Measurements from ENCODE around the gene LRWD1.

The LRWD1 gene

DNA sequence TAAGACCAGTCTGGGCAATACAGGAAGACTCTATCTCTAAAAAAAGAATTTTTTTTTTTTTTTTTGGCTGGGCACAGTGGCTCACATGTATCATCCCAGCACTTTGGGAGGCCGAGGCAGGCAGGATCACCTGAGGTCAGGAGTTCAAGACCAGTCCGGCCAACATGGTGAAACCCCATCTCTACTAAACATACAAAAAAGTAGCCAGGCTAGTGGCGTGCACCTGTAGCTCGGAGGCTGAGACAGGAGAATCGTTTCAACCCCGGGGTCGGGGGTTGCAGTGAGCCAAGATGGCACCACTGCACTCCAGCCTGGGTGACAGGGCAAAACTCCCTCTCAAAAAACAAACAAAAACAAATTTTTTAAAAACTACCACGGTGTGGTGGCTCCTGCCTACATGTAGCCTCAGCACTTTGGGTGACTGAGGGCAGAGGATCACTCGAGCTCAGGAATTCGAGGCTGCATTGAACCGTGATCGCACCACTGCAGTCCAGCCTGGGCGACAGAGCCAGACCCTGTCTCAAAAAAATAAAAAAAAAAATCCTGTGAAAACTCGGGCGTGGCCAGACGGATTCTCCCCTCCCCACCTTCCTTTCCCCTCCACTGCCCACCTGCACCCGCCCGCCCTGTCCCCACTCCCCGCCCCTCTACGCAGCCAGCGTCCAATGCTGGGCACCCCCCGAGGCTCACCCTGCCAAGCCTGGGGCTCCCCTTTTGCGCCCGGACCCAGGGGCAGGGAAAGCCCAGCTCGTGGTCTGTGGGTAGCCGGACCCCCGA, 32.2 kb upstream of the LRWD1 start:
- Mint-ChIP-seq H3K27ac (peak overlapping the region; percentile 74 to 93), H3K4me1 (peaks cover 79% of the 10 kb centered on the region), H3K9me3 (no peaks in the 10 kb centered on the region), H3K4me3 (peak overlapping the region; percentile 67 to 82), H3K27me3 (no peaks in the 10 kb centered on the region)
- ATAC-seq (peak; percentile 44), DNase-seq (peak; percentile 27 to 30)

DNA sequence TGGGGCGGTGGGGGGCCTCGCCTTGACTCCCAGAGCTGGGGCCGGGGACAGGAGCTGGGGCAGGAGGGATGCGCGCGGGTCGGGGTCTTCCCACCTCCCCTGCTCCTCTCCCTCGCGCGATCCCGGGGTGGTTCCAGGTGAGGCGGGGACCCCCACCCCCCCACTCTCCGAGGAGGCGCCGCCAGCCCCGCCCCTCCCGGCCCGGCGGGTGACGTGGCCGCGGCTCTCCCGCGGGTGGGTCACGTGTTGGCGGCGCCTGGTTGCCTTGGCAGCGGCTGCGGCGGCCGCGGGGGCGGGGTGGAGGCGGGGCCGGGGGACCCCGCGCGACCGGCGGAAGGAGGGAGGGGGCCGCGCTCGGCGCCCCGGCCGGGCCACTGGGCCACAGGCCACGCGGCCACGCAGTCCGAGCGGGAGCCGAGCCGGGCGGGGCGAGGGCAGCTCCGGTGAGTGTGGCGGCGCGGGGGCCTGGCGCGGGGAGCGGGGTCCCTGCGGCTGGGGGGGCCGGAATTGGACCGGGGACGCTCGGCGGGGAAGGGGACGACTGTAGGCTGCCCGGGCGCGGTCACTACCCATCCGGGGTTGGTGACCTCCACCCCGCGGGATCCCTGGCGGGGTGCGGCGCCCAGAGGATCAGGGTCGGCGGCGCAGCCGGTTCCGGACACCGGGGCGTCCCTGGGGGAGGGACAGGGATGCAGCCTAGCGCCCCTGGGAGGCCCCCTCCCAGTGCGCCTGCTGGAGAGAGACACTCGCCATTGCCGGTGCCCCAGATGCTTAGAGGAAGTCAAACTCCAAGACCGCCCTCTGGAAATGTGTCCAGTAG, 31.4 kb upstream of the LRWD1 start, which contains the start of gene ORAI2:
TSS of gene ORAI2 (plus strand) at position 357 of the 820 bp plus-strand sequence. CDS start 5,382 bp downstream, outside the sequence.
- peak; percentile 75 for ATAC-seq
- Mint-ChIP-seq H3K4me1 (peaks cover 71% of the 10 kb centered on the region), H3K4me3 (peak within 1 kb of the TSS; percentile 83 to 87), H3K27me3 (no peaks in the 10 kb centered on the region), H3K9me3 (no peaks in the 10 kb centered on the region), H3K27ac (peak within 1 kb of the TSS; percentile 93)
- DNase-seq, result peak; percentile 82 to 84

DNA sequence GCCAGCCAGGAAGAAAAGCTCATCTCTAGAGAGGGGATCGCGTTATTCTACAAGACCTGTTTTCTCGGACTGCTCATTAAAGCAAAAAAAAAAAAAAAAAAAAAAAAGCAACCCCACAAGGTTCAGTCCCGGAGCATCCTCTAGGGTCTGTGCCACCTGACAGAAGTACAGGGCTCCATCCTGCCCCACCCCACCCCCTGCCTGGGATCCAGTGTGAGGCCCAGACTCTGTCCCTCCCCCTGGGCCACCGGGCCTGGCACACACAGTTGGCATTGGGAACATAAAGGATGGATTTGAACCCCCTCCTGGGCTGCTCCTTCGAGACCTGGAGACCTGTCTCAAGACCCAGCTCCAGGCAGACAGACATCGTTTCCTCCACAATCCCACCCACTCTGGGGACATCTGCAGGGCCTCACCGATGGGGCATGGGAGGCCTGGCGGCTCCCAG, 30.7 kb upstream of the LRWD1 start:
- DNase-seq (peak in 1 of 2 donors; percentile 36), ATAC-seq (peak; percentile 55)
- Mint-ChIP-seq H3K27ac (peak overlapping the region; percentile 89 to 93), H3K4me1 (peaks cover 66% of the 10 kb centered on the region), H3K4me3 (peak overlapping the region; percentile 83 to 87), H3K27me3 (no peaks in the 10 kb centered on the region), H3K9me3 (no peaks in the 10 kb centered on the region)

DNA sequence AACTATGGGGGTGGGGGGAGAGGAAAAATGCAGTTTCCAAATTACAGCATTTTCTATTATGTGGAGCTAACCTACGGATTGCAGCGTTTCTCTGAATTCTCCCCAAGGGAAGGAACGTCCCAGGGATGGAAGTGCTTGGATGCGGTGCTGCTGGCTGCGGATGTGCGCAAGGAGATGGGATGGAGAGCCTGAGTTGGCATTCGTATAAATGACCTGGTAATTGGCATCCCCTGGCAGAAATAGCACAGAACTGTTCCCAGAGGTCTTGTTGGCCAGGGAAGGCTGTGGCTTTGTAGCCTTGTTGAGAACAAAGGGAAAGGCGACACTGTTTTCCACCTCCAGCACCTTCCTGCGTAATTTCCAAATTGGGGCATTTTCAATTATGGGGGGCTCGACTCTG, 28.7 kb upstream of the LRWD1 start:
- Mint-ChIP-seq H3K9me3 (no peaks in the 10 kb centered on the region), H3K27me3 (no peaks in the 10 kb centered on the region), H3K4me1 (peaks cover 46% of the 10 kb centered on the region), H3K4me3 (no peak overlapping the region), H3K27ac (peak overlapping the region in 1 of 2 donors; percentile 69)
- no peak for DNase-seq
- no peak for ATAC-seq

- Mint-ChIP-seq H3K4me3 (no peak overlapping the region), H3K9me3 (no peaks in the 10 kb centered on the region), H3K4me1 (peaks cover 27% of the 10 kb centered on the region), H3K27ac (no peak overlapping the region), H3K27me3 (no peaks in the 10 kb centered on the region)
- no peak for DNase-seq
- no peak for ATAC-seq
These were observed 24.6 kb upstream of the LRWD1 start for GRCh38 chr7:102439963-102440795.

GRCh38 chr7:102444961-102445673, 19.7 kb upstream of the LRWD1 start:
- DNase-seq, result no peak
- Mint-ChIP-seq H3K9me3 (no peaks in the 10 kb centered on the region), H3K27me3 (no peaks in the 10 kb centered on the region), H3K4me1 (peaks cover 20% of the 10 kb centered on the region), H3K27ac (peak overlapping the region in 1 of 2 donors; percentile 27), H3K4me3 (peak overlapping the region in 1 of 2 donors; percentile 18)
- ATAC-seq, result no peak

- ATAC-seq (no peak), DNase-seq (no peak)
- Mint-ChIP-seq H3K27ac (peak overlapping the region; percentile 0 to 75), H3K27me3 (no peaks in the 10 kb centered on the region), H3K9me3 (no peaks in the 10 kb centered on the region), H3K4me1 (peaks cover 25% of the 10 kb centered on the region), H3K4me3 (no peak overlapping the region)
These were observed 19.1 kb upstream of the LRWD1 start for GRCh38 chr7:102445674-102446071.

- H3K4me3 Mint-ChIP-seq, result no peak overlapping the region
- no peak overlapping the region for H3K27ac Mint-ChIP-seq
- H3K9me3 Mint-ChIP-seq, result no peaks in the 10 kb centered on the region
- no peak for DNase-seq
- H3K27me3 Mint-ChIP-seq, result no peaks in the 10 kb centered on the region
- no peak for ATAC-seq
- H3K4me1 Mint-ChIP-seq, result peaks cover 25% of the 10 kb centered on the region
These were observed 18.2 kb upstream of the LRWD1 start for GRCh38 chr7:102446387-102447156.

- Mint-ChIP-seq H3K27ac (peak overlapping the region in 1 of 2 donors; percentile 59), H3K27me3 (no peaks in the 10 kb centered on the region), H3K9me3 (no peaks in the 10 kb centered on the region), H3K4me3 (no peak overlapping the region), H3K4me1 (peaks cover 25% of the 10 kb centered on the region)
- ATAC-seq, result no peak
- no peak for DNase-seq
These were observed 17.5 kb upstream of the LRWD1 start for GRCh38 chr7:102447311-102447710.

- DNase-seq (no peak), ATAC-seq (no peak)
- Mint-ChIP-seq H3K9me3 (no peaks in the 10 kb centered on the region), H3K4me1 (peaks cover 20% of the 10 kb centered on the region), H3K27me3 (no peaks in the 10 kb centered on the region), H3K27ac (no peak overlapping the region), H3K4me3 (no peak overlapping the region)
These were observed 15.6 kb upstream of the LRWD1 start for GRCh38 chr7:102449136-102449535.

GRCh38 chr7:102450242-102450641, 14.5 kb upstream of the LRWD1 start:
- Mint-ChIP-seq H3K27me3 (no peaks in the 10 kb centered on the region), H3K27ac (no peak overlapping the region), H3K4me3 (no peak overlapping the region), H3K4me1 (peaks cover 14% of the 10 kb centered on the region), H3K9me3 (no peaks in the 10 kb centered on the region)
- ATAC-seq (peak; percentile 87), DNase-seq (peak; percentile 43 to 60)

- DNase-seq (no peak), ATAC-seq (no peak)
- Mint-ChIP-seq H3K9me3 (no peaks in the 10 kb centered on the region), H3K4me1 (peaks cover 14% of the 10 kb centered on the region), H3K4me3 (no peak overlapping the region), H3K27ac (peak overlapping the region in 1 of 2 donors; percentile 59), H3K27me3 (no peaks in the 10 kb centered on the region)
These were observed 13.3 kb upstream of the LRWD1 start for GRCh38 chr7:102451371-102452054.

GRCh38 chr7:102452451-102452850, 12.3 kb upstream of the LRWD1 start:
- ATAC-seq (no peak), DNase-seq (no peak)
- no peaks in the 10 kb centered on the region for H3K27me3 Mint-ChIP-seq
- H3K27ac Mint-ChIP-seq, result no peak overlapping the region
- peaks cover 7% of the 10 kb centered on the region for H3K4me1 Mint-ChIP-seq
- no peaks in the 10 kb centered on the region for H3K9me3 Mint-ChIP-seq
- H3K4me3 Mint-ChIP-seq, result no peak overlapping the region

- no peak overlapping the region for H3K27ac Mint-ChIP-seq
- no peaks in the 10 kb centered on the region for H3K9me3 Mint-ChIP-seq
- no peaks in the 10 kb centered on the region for H3K27me3 Mint-ChIP-seq
- no peak for DNase-seq
- H3K4me3 Mint-ChIP-seq, result no peak overlapping the region
- H3K4me1 Mint-ChIP-seq, result peaks cover 7% of the 10 kb centered on the region
- no peak for ATAC-seq
These were observed 11.5 kb upstream of the LRWD1 start for GRCh38 chr7:102453319-102453718.
